Stimulated activated CD8-positive, alpha-beta memory T cell treated with anti-CD3 and anti-CD28 coated beads, Interleukin-15, amount 100 ng/mL, for 1 hour (primary cell): ENCODE results near the gene KIF13A.
"Not testable (repeated sequence)": the region's sequence is repeated elsewhere in the genome, so short reads cannot be mapped to it uniquely, and the experiment has no call there.

Source experiments
- DNase-seq: peaks from one replicate; pipeline ENCODE4 v3.0.0-alpha.2; 2020; ENCODE audit warnings: low read depth

KIF13A gene

GRCh38 chr6:17785094-17785787 lies 202.2 kb downstream of the KIF13A start:
- DNase-seq: no peak

- no peak for DNase-seq
Measured at GRCh38 chr6:17780061-17780460, 207.4 kb downstream of the KIF13A start.

- DNase-seq: no peak
Measured at GRCh38 chr6:17771609-17772008, 215.8 kb downstream of the KIF13A start.

GRCh38 chr6:17768881-17769280 lies 218.6 kb downstream of the KIF13A start:
- no peak for DNase-seq

- DNase-seq: no peak
Measured at GRCh38 chr6:17768388-17768787, 219.0 kb downstream of the KIF13A start.

GRCh38 chr6:17762651-17763050 lies 224.8 kb downstream of the KIF13A start:
- DNase-seq: no peak

- DNase-seq: no peak
Measured at GRCh38 chr6:17758119-17758518, 229.3 kb downstream of the KIF13A start.

- DNase-seq: no peak
Measured at GRCh38 chr6:17754254-17754653, 233.2 kb downstream of the KIF13A start.

GRCh38 chr6:17745324-17745723 lies 242.1 kb downstream of the KIF13A start:
- not testable (repeated sequence) for DNase-seq

GRCh38 chr6:17744757-17745308 lies 242.6 kb downstream of the KIF13A start:
- not testable (repeated sequence) for DNase-seq

GRCh38 chr6:17744019-17744756 lies 243.2 kb downstream of the KIF13A start:
- no peak for DNase-seq

- DNase-seq: no peak
Measured at GRCh38 chr6:17741507-17741906, 245.9 kb downstream of the KIF13A start.

- DNase-seq: no peak
Measured at GRCh38 chr6:17740559-17741220, 246.7 kb downstream of the KIF13A start.

- no peak for DNase-seq
Measured at GRCh38 chr6:17737704-17738252, 249.7 kb downstream of the KIF13A start.

- not testable (repeated sequence) for DNase-seq
Measured at GRCh38 chr6:17735311-17735710, 252.1 kb downstream of the KIF13A start.

- no peak for DNase-seq
Measured at GRCh38 chr6:17730078-17730704, 257.2 kb downstream of the KIF13A start.

GRCh38 chr6:17729223-17730077 lies 258.0 kb downstream of the KIF13A start:
- no peak for DNase-seq

GRCh38 chr6:17728551-17729222 lies 258.7 kb downstream of the KIF13A start:
- DNase-seq: no peak

- no peak for DNase-seq
Measured at GRCh38 chr6:17725083-17725482, 262.4 kb downstream of the KIF13A start.

GRCh38 chr6:17724341-17724740 lies 263.1 kb downstream of the KIF13A start:
- no peak for DNase-seq
